NB4 (cell line): Measurements from ENCODE around the gene IL18.

Experiments
- MYC ChIP-seq: IDR thresholded peaks from 2 replicates; pipeline ENCODE4 v1.6.1; 2011; ENCODE audit warnings: low read depth, low read length
- POLR2A ChIP-seq: IDR thresholded peaks from 2 replicates; pipeline ENCODE4 v1.6.1; 2011; ENCODE audit warnings: mild to moderate bottlenecking; ENCODE audit not compliant: insufficient read length; ENCODE audit errors: extremely low read depth
- TF ChIP-seq, protein P1 (sequence below): IDR thresholded peaks from one replicate; pipeline ENCODE4 v1.5.1; 2012; ENCODE audit warnings: low read depth, low read length
- TF ChIP-seq, protein P2 (sequence below): IDR thresholded peaks from 2 replicates; pipeline ENCODE4 v1.6.1; 2011; ENCODE audit warnings: low read depth, low read length

DNA sequence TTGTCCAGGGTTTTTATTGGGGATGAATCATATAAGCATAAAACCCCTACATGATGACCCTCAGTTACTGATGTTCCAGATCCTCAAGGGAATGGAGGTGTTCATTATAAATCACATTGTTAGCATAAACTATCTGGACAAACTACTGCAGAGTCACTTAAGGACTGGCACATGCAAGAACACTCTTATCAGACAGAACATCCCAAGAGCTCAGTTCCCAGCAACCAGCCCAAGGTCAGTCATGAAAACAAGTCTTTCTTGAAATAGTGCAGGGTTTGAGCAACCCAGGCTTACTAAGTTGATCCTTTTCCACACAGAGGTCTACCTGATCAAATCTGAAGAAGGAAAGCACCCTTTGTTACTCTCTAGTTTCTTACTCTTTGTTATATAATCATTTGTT lies 48.8 kb upstream of the IL18 start:
- TF ChIP-seq, protein P1, sequence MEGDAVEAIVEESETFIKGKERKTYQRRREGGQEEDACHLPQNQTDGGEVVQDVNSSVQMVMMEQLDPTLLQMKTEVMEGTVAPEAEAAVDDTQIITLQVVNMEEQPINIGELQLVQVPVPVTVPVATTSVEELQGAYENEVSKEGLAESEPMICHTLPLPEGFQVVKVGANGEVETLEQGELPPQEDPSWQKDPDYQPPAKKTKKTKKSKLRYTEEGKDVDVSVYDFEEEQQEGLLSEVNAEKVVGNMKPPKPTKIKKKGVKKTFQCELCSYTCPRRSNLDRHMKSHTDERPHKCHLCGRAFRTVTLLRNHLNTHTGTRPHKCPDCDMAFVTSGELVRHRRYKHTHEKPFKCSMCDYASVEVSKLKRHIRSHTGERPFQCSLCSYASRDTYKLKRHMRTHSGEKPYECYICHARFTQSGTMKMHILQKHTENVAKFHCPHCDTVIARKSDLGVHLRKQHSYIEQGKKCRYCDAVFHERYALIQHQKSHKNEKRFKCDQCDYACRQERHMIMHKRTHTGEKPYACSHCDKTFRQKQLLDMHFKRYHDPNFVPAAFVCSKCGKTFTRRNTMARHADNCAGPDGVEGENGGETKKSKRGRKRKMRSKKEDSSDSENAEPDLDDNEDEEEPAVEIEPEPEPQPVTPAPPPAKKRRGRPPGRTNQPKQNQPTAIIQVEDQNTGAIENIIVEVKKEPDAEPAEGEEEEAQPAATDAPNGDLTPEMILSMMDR = no peak
- TF ChIP-seq MYC (no peak), POLR2A (no peak)
- TF ChIP-seq, protein P2, sequence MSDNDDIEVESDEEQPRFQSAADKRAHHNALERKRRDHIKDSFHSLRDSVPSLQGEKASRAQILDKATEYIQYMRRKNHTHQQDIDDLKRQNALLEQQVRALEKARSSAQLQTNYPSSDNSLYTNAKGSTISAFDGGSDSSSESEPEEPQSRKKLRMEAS = no peak
